AG04450 (cell line): Measurements from ENCODE around the gene PAX8. TPM values are rescaled to one million over a fixed set of nuclear protein-coding genes. Genes with fewer than 3 reads are reported as not detected.

Experiments
- CTCF ChIA-PET: fragments of 300-600, 350-600 bp; formaldehyde crosslinking; extraction: SDS; loops from one replicate; lab custom pipeline; 2022; ENCODE audit warnings: antibody characterized with exemption, inconsistent platforms; lab: Charles Lee
- POLR2A ChIA-PET: fragments of 350-600 bp; formaldehyde crosslinking; extraction: SDS; loops from one replicate; lab custom pipeline; 2021; ENCODE audit warnings: antibody characterized with exemption, inconsistent platforms; lab: Yijun Ruan, JAX
- DNase-seq: peaks from one replicate; pipeline ENCODE4 v3.0.0-alpha.2; 2011; ENCODE audit warnings: low read depth, low spot score
- H3K27ac ChIP-seq: one replicate; pipeline ENCODE4 v1.5.1; 2012; ENCODE audit warnings: low read depth, low read length, control low read depth
- H3K27me3 ChIP-seq: one replicate; pipeline ENCODE4 v1.6.0; 2012; ENCODE audit warnings: low read length; ENCODE audit not compliant: control insufficient read depth, insufficient read depth
- H3K4me3 ChIP-seq: 2 replicates; pipeline ENCODE4 v1.5.1; 2011; ENCODE audit warnings: mild to moderate bottlenecking, low read depth, low read length, control low read depth
- H3K9me3 ChIP-seq: 2 replicates; pipeline ENCODE4 v1.5.1; 2012; ENCODE audit warnings: low read length; ENCODE audit not compliant: control insufficient read depth, insufficient read depth
- polyA plus RNA-seq: library from polyadenylated mRNA; depleted of rRNA; stranded (reverse); fragments of >200 nt; gene quantifications from 2 replicates; pipeline ENCODE4 v1.2.3, GENCODE V29; 2011
- TF ChIP-seq, protein P1 (sequence below): IDR thresholded peaks from 2 replicates; pipeline ENCODE4 v1.5.1; 2011; ENCODE audit warnings: low read depth, low read length, control low read depth, inconsistent platforms

The PAX8 gene
- polyA plus RNA-seq, 1 experiment, result 1.2 TPM

DNA sequence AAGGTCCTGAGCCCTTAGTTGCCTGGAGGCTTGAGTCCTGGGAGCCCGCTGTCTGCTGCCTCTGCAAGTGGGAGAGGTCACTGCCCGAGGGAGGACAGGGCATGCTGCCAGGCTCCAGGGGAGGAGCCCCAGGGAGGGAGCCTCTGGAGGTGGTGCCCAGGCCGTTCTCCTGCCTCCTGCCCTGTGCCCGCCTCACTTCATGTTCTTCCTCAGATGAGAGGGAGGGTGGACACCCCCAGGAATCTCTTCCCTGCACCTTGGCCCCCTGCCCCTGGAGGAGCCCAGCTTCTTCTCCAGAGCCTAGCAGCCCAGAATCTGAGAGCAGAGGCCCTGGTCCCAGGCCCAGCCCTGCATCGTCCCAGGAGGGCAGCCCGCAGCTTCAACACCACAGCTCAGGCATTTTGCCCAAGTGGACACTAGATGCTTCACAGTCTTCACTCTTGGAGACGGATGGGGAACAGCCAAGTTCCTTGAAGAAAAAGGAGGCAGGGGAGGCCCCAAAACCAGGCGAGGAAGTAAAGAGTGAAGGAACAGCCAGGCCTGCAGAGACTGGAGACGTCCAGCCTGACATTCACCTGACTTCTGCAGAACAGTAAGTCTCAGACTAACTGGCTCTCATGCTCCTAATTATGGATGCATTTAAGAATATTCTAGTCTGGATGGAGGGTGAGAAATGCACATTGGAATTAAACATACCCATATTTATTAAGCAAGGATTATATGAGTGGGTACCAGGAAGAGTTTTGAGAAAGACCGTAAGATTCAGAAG lies 92.9 kb downstream of the PAX8 start:
- CTCF ChIA-PET, result no interaction called here
- no peaks in the 10 kb centered on the region for H3K9me3 ChIP-seq
- no peak for DNase-seq
- peaks cover 3% of the 10 kb centered on the region for H3K27me3 ChIP-seq
- TF ChIP-seq, protein P1, sequence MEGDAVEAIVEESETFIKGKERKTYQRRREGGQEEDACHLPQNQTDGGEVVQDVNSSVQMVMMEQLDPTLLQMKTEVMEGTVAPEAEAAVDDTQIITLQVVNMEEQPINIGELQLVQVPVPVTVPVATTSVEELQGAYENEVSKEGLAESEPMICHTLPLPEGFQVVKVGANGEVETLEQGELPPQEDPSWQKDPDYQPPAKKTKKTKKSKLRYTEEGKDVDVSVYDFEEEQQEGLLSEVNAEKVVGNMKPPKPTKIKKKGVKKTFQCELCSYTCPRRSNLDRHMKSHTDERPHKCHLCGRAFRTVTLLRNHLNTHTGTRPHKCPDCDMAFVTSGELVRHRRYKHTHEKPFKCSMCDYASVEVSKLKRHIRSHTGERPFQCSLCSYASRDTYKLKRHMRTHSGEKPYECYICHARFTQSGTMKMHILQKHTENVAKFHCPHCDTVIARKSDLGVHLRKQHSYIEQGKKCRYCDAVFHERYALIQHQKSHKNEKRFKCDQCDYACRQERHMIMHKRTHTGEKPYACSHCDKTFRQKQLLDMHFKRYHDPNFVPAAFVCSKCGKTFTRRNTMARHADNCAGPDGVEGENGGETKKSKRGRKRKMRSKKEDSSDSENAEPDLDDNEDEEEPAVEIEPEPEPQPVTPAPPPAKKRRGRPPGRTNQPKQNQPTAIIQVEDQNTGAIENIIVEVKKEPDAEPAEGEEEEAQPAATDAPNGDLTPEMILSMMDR, result no peak
- no peak overlapping the region for H3K4me3 ChIP-seq
- POLR2A ChIA-PET, result no interaction called here
- no peak overlapping the region for H3K27ac ChIP-seq

DNA sequence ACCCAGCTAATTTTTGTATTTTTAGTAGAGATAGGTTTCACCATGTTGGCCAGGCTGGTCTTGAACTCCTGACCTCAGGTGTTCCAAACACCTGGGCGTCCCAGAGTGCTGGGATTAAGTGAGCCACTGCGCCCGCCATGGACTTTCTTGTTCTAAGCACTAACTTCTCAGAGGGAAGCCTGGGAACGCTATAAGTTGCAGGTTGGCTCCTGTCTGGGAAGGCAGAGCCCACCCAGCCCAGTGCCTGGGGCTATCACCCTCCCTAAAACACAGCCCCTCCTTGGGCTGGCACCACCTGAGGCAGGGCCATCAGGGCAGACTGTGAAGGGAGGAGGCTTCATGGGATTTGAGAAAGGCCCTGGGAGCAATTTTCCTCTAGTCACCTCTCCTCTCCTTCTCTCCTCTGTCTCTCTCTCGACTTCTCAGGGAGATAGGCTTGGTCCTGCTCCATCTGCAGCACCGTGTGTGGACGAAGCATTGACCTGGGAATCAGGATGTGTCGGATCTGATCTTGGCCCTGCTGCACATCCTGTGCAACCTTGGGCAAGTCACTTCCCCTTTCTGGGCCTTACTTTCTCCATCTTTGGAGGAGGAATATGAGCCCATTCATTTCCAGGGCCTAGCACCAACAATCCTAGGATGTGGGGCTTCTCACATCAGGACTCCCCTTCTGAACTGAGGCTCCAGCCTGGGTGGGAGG lies 94.0 kb downstream of the PAX8 start:
- H3K27me3 ChIP-seq, result peaks cover 7% of the 10 kb centered on the region
- ChIA-PET POLR2A (no interaction called here), CTCF (interaction anchor here (2.4 kb wide), 1 partner anchor 47 kb away, joined by 11 read pairs; no protein-coding TSS in a partner anchor)
- H3K9me3 ChIP-seq, result no peaks in the 10 kb centered on the region
- DNase-seq, result no peak
- no peak overlapping the region for H3K4me3 ChIP-seq
- H3K27ac ChIP-seq, result no peak overlapping the region
- TF ChIP-seq, protein P1, result no peak

- POLR2A ChIA-PET, result no interaction called here
- DNase-seq, result no peak
- Histone ChIP-seq H3K27me3 (peaks cover 7% of the 10 kb centered on the region), H3K9me3 (no peaks in the 10 kb centered on the region), H3K27ac (no peak overlapping the region), H3K4me3 (no peak overlapping the region)
- TF ChIP-seq, protein P1, result no peak
- CTCF ChIA-PET, result interaction anchor here (0.8 to 2.4 kb wide), 3 partner anchors 15 to 47 kb away, joined by 3 to 11 read pairs (median 7); no protein-coding TSS in a partner anchor
Observed at GRCh38 chr2:113183703-113184102, 95.0 kb downstream of the PAX8 start.

GRCh38 chr2:113183264-113183663 lies 95.5 kb downstream of the PAX8 start:
- DNase-seq, result no peak
- H3K27ac ChIP-seq, result no peak overlapping the region
- no peak overlapping the region for H3K4me3 ChIP-seq
- peaks cover 9% of the 10 kb centered on the region for H3K27me3 ChIP-seq
- TF ChIP-seq, protein P1, result no peak
- CTCF ChIA-PET, result interaction anchor here (0.8 to 2.4 kb wide), 3 partner anchors 15 to 47 kb away, joined by 3 to 11 read pairs (median 7); no protein-coding TSS in a partner anchor
- POLR2A ChIA-PET, result no interaction called here
- no peaks in the 10 kb centered on the region for H3K9me3 ChIP-seq
